WTC11 (cell line): ENCODE measurements around the gene KNTC1.

Experiments
- CTCF ChIP-seq: fragments of 200-600 bp; IDR thresholded peaks from 2 replicates; pipeline ENCODE4 v1.8.0; 2022; ENCODE audit warnings: antibody characterized with exemption
- NFE2L1 ChIP-seq: sonication (generic); formaldehyde crosslinking; IDR thresholded peaks from 2 replicates; pipeline ENCODE4 v1.8.1; 2023; ENCODE audit warnings: missing genetic modification reagents
- SP1 ChIP-seq: sonication (generic); formaldehyde crosslinking; conservative IDR thresholded peaks from 2 replicates; pipeline ENCODE4 v1.8.1; 2022; ENCODE audit warnings: missing genetic modification reagents
- ZNF281 ChIP-seq: sonication (generic); formaldehyde crosslinking; IDR thresholded peaks from 2 replicates; pipeline ENCODE4 v1.8.0; 2023; ENCODE audit warnings: mild to moderate bottlenecking, missing genetic modification reagents

- TF ChIP-seq CTCF (no peak), SP1 (CRISPR knock-in tag) (peak; percentile 88), ZNF281 (CRISPR knock-in tag) (no peak), NFE2L1 (CRISPR knock-in tag) (no peak)
These were observed at the start of gene KNTC1, which contains the start of gene RSRC2 for GRCh38 chr12:122526683-122527477.
